OCI-LY3 (cell line): ENCODE measurements around the gene GANAB.

ENCODE experiments used
- CTCF ChIP-seq: fragments of 200-600, 300-600 bp; sonication (generic); IDR thresholded peaks from 2 replicates; pipeline ENCODE4 v1.5.1; 2014; ENCODE audit warnings: antibody characterized with exemption, low read length, low read depth
- EZH2phosphoT487 ChIP-seq: fragments of 200-600 bp; shearing (Covaris generic); IDR thresholded peaks from 2 replicates; pipeline ENCODE4 v1.6.1; 2018; ENCODE audit warnings: antibody characterized with exemption, mixed run types, low read depth

- TF ChIP-seq CTCF (no peak), EZH2phosphoT487 (no peak)
These were observed 23.2 kb upstream of the GANAB start for GRCh38 chr11:62669420-62670161.
